Lung (tissue), 12 donors: Measurements from ENCODE around the gene ATP6V1G3. TPM values are rescaled to one million over a fixed set of nuclear protein-coding genes. Genes with fewer than 3 reads are reported as not detected.

Source experiments
- ATAC-seq: fragments of 200-7000 bp; cut with Tn5 transposase; one replicate; pipeline ENCODE4 v1.9.1; 2020; ENCODE audit warnings: moderate number of reproducible peaks; ENCODE audit not compliant: insufficient read depth, low FRiP score
- DNase-seq, 3 donors: peaks; one replicate each; pipeline ENCODE4 v3.0.0-alpha.2; 2013 to 2017
- H3K27ac ChIP-seq, 2 donors: one replicate each; pipeline ENCODE4 v1.5.1; 2013; ENCODE audit warnings: mild to moderate bottlenecking in 2 of 2, moderate library complexity in 2 of 2, control low read depth in 1 of 2, inconsistent platforms in 1 of 2, low read depth in 1 of 2, low read length in 1 of 2
- H3K27me3 ChIP-seq, 3 donors: one replicate each; pipeline ENCODE4 v1.5.1; 2013; ENCODE audit warnings: low read length in 2 of 3; ENCODE audit not compliant: control insufficient read depth in 3 of 3, insufficient read depth in 3 of 3
- H3K36me3 ChIP-seq, 4 donors: one replicate each; pipeline ENCODE4 v1.5.1; 2013; ENCODE audit warnings: low read length in 4 of 4, mild to moderate bottlenecking in 1 of 4, moderate library complexity in 1 of 4; ENCODE audit not compliant: control insufficient read depth in 4 of 4, insufficient read depth in 4 of 4
- H3K4me1 ChIP-seq, 5 donors: one replicate each; pipeline ENCODE4 v1.5.1; 2013; ENCODE audit warnings: low read length in 5 of 5, mild to moderate bottlenecking in 2 of 5, moderate library complexity in 1 of 5; ENCODE audit not compliant: control insufficient read depth in 5 of 5, insufficient read depth in 5 of 5
- H3K4me3 ChIP-seq: one replicate; pipeline ENCODE4 v1.5.1; 2013; ENCODE audit warnings: mild to moderate bottlenecking, control low read depth, moderate library complexity
- H3K9ac ChIP-seq, 2 donors: one replicate each; pipeline ENCODE4 v1.5.1; 2013; ENCODE audit warnings: low read length in 2 of 2, control low read depth in 1 of 2; ENCODE audit not compliant: insufficient read depth in 1 of 2
- H3K9me3 ChIP-seq, 4 donors: one replicate each; pipeline ENCODE4 v1.5.1; 2013; ENCODE audit warnings: low read length in 3 of 4, mild to moderate bottlenecking in 1 of 4, moderate library complexity in 1 of 4; ENCODE audit not compliant: control insufficient read depth in 4 of 4, insufficient read depth in 3 of 4
- CTCF ChIP-seq: IDR thresholded peaks from 2 replicates; pipeline ENCODE4 v1.5.1; 2012; ENCODE audit warnings: mild to moderate bottlenecking; ENCODE audit errors: control extremely low read depth, extremely low read depth
- WGBS, 2 donors: extraction: QIAGEN DNeasy Blood & Tissue Kit; methylation state at CpG; one replicate each; pipeline ENCODE4 v1.1.7; 2013; 5-methylcytosine and 5-hydroxymethylcytosine counted together
- polyA plus RNA-seq, 2 donors: library from polyadenylated mRNA; stranded (reverse); fragments of 200-250 nt; gene quantifications; one replicate each; pipeline ENCODE4 v1.2.1, GENCODE V29; 2013
- total RNA-seq, 2 donors: library from RNA; depleted of rRNA in 1 of 2; stranded (reverse); fragments of >200 nt in 1 of 2; gene quantifications; one replicate each; pipeline ENCODE4 v1.2.1, GENCODE V29; 2014 to 2021
- donor health status: control.
- donor health status: control.
- donor health status: Bipolar disorder and iron deficiency.
- donor health status: healthy.
- donor health status: DM: yes; HTN: yes; CAD: no.

The ATP6V1G3 gene
- total and polyA plus RNA-seq, 4 donors: not detected

DNA sequence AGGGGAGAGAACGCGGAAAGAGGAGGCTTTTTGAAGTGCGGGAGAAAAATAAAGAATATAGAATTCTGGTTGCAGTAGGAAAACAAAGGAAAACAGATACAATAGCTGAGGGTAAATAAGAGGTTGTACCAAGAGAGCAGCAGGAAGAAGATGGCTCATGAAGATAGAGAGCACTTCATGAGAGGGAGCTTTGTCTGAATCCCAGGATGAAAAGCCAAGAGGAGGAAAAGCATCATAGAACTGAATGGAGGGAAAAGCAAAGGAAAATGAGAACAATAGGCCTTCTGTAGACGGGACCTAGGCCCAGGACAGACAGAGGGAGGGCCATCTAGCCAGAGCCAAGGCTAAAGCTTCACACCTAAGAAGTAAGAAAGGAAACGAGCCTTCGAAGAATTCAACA lies 49.5 kb downstream of the ATP6V1G3 start:
- H3K4me1 ChIP-seq: no peaks in the 10 kb centered on the region
- H3K4me3 ChIP-seq: no peak overlapping the region
- TF ChIP-seq CTCF: no peak
- WGBS, 2 donors: 80 to 89% methylated on average over 6 of the region's 6 CpGs
- H3K27ac ChIP-seq: no peak overlapping the region
- H3K27me3 ChIP-seq: no peaks in the 10 kb centered on the region
- no peaks in the 10 kb centered on the region for H3K9me3 ChIP-seq
- no peak overlapping the region for H3K9ac ChIP-seq
- DNase-seq (no peak), ATAC-seq (no peak)
- H3K36me3 ChIP-seq: no peaks in the 10 kb centered on the region

DNA sequence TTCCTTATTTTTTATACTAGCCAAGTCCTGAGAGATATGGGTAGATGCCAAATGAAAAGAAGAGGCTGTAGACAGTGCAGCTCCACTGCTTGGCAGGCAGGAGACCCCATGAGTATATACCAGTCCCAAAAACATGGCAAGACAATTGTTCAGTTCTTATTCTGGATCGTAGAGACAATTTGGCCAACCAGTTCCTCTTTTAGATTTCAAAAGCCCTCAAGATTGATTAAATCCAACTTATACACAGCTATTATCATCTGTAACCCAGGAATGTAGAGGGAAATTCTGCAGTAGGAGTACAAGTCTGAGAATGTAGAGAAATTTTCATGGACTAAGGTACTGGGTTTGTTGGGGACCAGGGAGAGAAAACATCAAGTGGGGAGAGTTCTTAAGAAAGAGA lies 50.3 kb downstream of the ATP6V1G3 start:
- Histone ChIP-seq H3K4me1 (no peaks in the 10 kb centered on the region), H3K27ac (no peak overlapping the region), H3K36me3 (no peaks in the 10 kb centered on the region), H3K4me3 (no peak overlapping the region), H3K27me3 (no peaks in the 10 kb centered on the region), H3K9ac (no peak overlapping the region), H3K9me3 (no peaks in the 10 kb centered on the region)
- no peak for ATAC-seq
- WGBS, 2 donors: 70 to 81% methylated on average over 1 of the region's 1 CpG
- no peak for TF ChIP-seq CTCF
- no peak for DNase-seq

DNA sequence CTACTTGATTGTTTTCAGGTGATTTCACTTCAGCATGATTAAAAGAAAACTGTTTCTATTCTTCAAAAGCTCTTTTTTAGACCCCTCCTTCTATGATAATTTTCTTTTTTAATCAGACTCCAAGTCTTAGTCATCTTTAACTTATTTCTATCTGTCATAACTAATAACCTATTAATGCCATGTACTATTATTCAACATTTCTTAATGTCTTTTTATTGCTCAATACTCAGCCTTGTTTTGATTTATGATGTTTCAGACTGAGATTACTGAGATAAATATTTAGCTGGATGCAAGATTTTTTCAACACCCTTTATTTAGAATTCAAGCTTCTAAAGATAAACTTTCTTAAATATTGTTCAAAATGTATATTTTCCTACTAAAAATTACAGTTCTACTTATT lies 53.6 kb downstream of the ATP6V1G3 start:
- DNase-seq (peak in 1 of 3 donors; percentile 22), ATAC-seq (no peak)
- H3K9ac ChIP-seq: no peak overlapping the region
- H3K27me3 ChIP-seq: no peaks in the 10 kb centered on the region
- no peaks in the 10 kb centered on the region for H3K4me1 ChIP-seq
- no peak for TF ChIP-seq CTCF
- no peaks in the 10 kb centered on the region for H3K9me3 ChIP-seq
- no peak overlapping the region for H3K4me3 ChIP-seq
- H3K36me3 ChIP-seq: no peaks in the 10 kb centered on the region
- no peak overlapping the region for H3K27ac ChIP-seq

GRCh38 chr1:198483645-198484044 lies 56.8 kb downstream of the ATP6V1G3 start:
- no peak for TF ChIP-seq CTCF
- Histone ChIP-seq H3K4me1 (no peaks in the 10 kb centered on the region), H3K9me3 (no peaks in the 10 kb centered on the region), H3K4me3 (no peak overlapping the region), H3K27me3 (no peaks in the 10 kb centered on the region), H3K27ac (no peak overlapping the region), H3K9ac (no peak overlapping the region), H3K36me3 (no peaks in the 10 kb centered on the region)
- DNase-seq (no peak), ATAC-seq (no peak)
